C4-2B (cell line): ENCODE results near the gene TRAF5.

Experiments
- CTCF ChIP-seq: fragments of 450-650 bp; conservative IDR thresholded peaks from 2 replicates; pipeline ENCODE4 v1.5.1; 2017; ENCODE audit warnings: mild to moderate bottlenecking
- ZFX ChIP-seq: fragments of 450-650 bp; IDR thresholded peaks from 2 replicates; pipeline ENCODE4 v1.6.1; 2017

GRCh38 chr1:211361202-211361601 is 34.6 kb downstream of the TRAF5 start:
- TF ChIP-seq CTCF (no peak), ZFX (no peak)
